Body of pancreas (tissue), 4 donors: ENCODE results near the gene ADPRS.

ENCODE experiments used
- POLR2A ChIP-seq, 3 donors: fragments of 450-650 bp; IDR thresholded peaks; one replicate each; pipeline ENCODE4 v1.6.1; 2016; ENCODE audit warnings: antibody characterized with exemption in 3 of 3, mild to moderate bottlenecking in 2 of 3
- TF ChIP-seq, protein P1 (sequence below), 7 experiments: fragments of 450-650 bp in 4 of 7; fragments of 200-600 bp in 3 of 7; sonication (generic) in 3 of 7; IDR thresholded peaks; one replicate each; pipeline ENCODE4 v1.5.1; 2016 to 2019; ENCODE audit warnings: antibody characterized with exemption in 7 of 7

DNA sequence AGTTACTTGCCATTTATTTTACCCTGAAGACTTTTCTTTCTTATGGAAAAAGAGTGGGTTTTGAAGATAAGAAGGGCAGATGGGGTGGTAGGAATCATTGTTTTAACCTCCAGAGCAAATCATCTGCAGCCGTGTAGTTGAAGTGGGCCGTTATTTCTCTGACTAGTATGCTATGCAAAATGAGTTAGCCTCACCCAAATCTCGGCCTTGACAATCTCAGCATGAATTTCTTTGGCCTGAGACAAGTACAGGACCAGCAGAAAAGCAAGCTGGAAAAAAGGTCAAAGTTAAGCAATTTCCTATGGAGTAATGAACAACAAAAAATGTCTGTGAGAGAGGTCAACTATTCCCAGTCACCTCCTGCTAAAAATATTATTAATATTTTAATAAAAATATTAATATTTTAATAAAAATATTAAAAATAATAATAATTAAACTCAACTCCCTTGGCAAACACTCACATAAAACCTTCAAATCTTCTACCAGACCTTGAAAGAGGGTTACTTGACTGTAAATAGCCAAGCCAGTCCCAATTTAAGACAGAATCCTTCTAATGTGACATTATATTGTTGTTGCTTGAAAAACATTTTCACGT is 11.6 kb upstream of the ADPRS start:
- no peak for TF ChIP-seq POLR2A (IDR thresholded peaks at IDR 0.05)
- TF ChIP-seq, protein P1, sequence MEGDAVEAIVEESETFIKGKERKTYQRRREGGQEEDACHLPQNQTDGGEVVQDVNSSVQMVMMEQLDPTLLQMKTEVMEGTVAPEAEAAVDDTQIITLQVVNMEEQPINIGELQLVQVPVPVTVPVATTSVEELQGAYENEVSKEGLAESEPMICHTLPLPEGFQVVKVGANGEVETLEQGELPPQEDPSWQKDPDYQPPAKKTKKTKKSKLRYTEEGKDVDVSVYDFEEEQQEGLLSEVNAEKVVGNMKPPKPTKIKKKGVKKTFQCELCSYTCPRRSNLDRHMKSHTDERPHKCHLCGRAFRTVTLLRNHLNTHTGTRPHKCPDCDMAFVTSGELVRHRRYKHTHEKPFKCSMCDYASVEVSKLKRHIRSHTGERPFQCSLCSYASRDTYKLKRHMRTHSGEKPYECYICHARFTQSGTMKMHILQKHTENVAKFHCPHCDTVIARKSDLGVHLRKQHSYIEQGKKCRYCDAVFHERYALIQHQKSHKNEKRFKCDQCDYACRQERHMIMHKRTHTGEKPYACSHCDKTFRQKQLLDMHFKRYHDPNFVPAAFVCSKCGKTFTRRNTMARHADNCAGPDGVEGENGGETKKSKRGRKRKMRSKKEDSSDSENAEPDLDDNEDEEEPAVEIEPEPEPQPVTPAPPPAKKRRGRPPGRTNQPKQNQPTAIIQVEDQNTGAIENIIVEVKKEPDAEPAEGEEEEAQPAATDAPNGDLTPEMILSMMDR (IDR thresholded peaks at IDR 0.05), result no peak
